SK-N-SH (cell line): ENCODE measurements around the gene C1orf52. TPM values are rescaled to one million over a fixed set of nuclear protein-coding genes. Genes with fewer than 3 reads are reported as not detected.

ENCODE experiments used
- CTCF ChIA-PET: fragments of 300-600, 350-600 bp; formaldehyde crosslinking; extraction: SDS; loops from one replicate; lab custom pipeline; 2021; lab: Yijun Ruan, JAX
- POLR2A ChIA-PET: fragments of 350-600 bp; sonication (Branson Sonifier 250); formaldehyde crosslinking; extraction: SDS; loops from one replicate; lab custom pipeline; 2020; ENCODE audit warnings: antibody characterized with exemption, inconsistent platforms; lab: Yijun Ruan, JAX
- DNase-seq: peaks from one replicate; pipeline ENCODE4 v3.0.0; 2012
- H2AFZ ChIP-seq: fragments of 200-600 bp; sonication (generic); 2 replicates; pipeline ENCODE4 v1.8.1; 2016; ENCODE audit warnings: antibody characterized with exemption, mild to moderate bottlenecking, low read depth
- H3F3A ChIP-seq: fragments of 200-600 bp; sonication (generic); replicated peaks from 2 replicates; pipeline ENCODE3; 2016; ENCODE audit warnings: antibody characterized with exemption, mild to moderate bottlenecking; ENCODE audit not compliant: insufficient read depth
- H3K27ac ChIP-seq, 2 experiments: fragments of 200-500 bp in 1 of 2; fragments of 200-600 bp in 1 of 2; sonication (Bioruptor generic) in 1 of 2; sonication (generic), shearing (Covaris generic) in 1 of 2; 2 replicates each; pipeline versions ENCODE4 v1.5.1 to v1.6.1; 2014 to 2016; ENCODE audit warnings: low read depth in 2 of 2, inconsistent platforms in 1 of 2, low read length in 1 of 2, mild to moderate bottlenecking in 1 of 2, mixed read lengths in 1 of 2
- H3K27me3 ChIP-seq: fragments of 200-600 bp; sonication (generic), shearing (Covaris generic); 2 replicates; pipeline ENCODE4 v1.6.1; 2016; ENCODE audit warnings: mixed run types; ENCODE audit not compliant: insufficient read depth
- H3K36me3 ChIP-seq, 2 experiments: fragments of 200-500 bp in 1 of 2; fragments of 200-600 bp in 1 of 2; sonication (Bioruptor generic) in 1 of 2; sonication (generic) in 1 of 2; replicated peaks in 1 of 2; 2 replicates each; pipeline versions ENCODE3 to v1.5.1; 2014 to 2016; ENCODE audit warnings: low read length in 1 of 2, mild to moderate bottlenecking in 1 of 2; ENCODE audit not compliant: insufficient read depth in 2 of 2, control insufficient read depth in 1 of 2
- H3K4me1 ChIP-seq, 2 experiments: fragments of 200-500 bp in 1 of 2; fragments of 200-600 bp in 1 of 2; sonication (Bioruptor generic) in 1 of 2; sonication (generic), shearing (Covaris generic) in 1 of 2; 2 replicates each; pipeline versions ENCODE4 v1.5.1 to v1.6.1; 2014 to 2016; ENCODE audit warnings: low read depth in 1 of 2, low read length in 1 of 2, mixed run types in 1 of 2; ENCODE audit not compliant: insufficient read depth in 2 of 2, control insufficient read depth in 1 of 2
- H3K4me2 ChIP-seq: fragments of 200-600 bp; sonication (generic), shearing (Covaris generic); 2 replicates; pipeline ENCODE4 v1.6.1; 2017; ENCODE audit warnings: mixed run types
- H3K4me3 ChIP-seq, 2 experiments: fragments of 200-500 bp in 1 of 2; fragments of 200-600 bp in 1 of 2; sonication (Bioruptor generic) in 1 of 2; sonication (generic), shearing (Covaris generic) in 1 of 2; 2 replicates each; pipeline versions ENCODE4 v1.5.1 to v1.8.1; 2014 to 2016; ENCODE audit warnings: low read depth in 2 of 2, inconsistent platforms in 1 of 2, low read length in 1 of 2, mild to moderate bottlenecking in 1 of 2, mixed read lengths in 1 of 2, moderate library complexity in 1 of 2
- H3K79me2 ChIP-seq: fragments of 200-600 bp; sonication (generic); 2 replicates; pipeline ENCODE4 v1.8.1; 2017; ENCODE audit warnings: mild to moderate bottlenecking; ENCODE audit not compliant: insufficient read depth
- H3K9ac ChIP-seq: fragments of 200-600 bp; sonication (generic); 2 replicates; pipeline ENCODE4 v1.6.1; 2017; ENCODE audit warnings: mixed run types
- H3K9me2 ChIP-seq: fragments of 200-600 bp; sonication (generic); 2 replicates; pipeline ENCODE4 v1.6.1; 2017; ENCODE audit warnings: mixed run types
- H3K9me3 ChIP-seq: fragments of 200-600 bp; sonication (generic); 2 replicates; pipeline ENCODE4 v1.6.1; 2017; ENCODE audit warnings: mixed run types, mild to moderate bottlenecking, moderate library complexity
- H4K20me1 ChIP-seq: fragments of 200-600 bp; sonication (generic); 2 replicates; pipeline ENCODE4 v1.6.1; 2017; ENCODE audit warnings: mild to moderate bottlenecking, mixed run types; ENCODE audit not compliant: insufficient read depth
- CHD2 ChIP-seq: fragments of 150-350 bp; IDR thresholded peaks from 2 replicates; pipeline ENCODE4 v1.6.1; 2018; ENCODE audit warnings: low read length; ENCODE audit not compliant: partially characterized antibody
- CTCF ChIP-seq: fragments of 200-600 bp; sonication (generic); IDR thresholded peaks from 2 replicates; pipeline ENCODE4 v1.6.1; 2017; ENCODE audit warnings: antibody characterized with exemption, mild to moderate bottlenecking, moderate library complexity
- ELF1 ChIP-seq: IDR thresholded peaks from 2 replicates; pipeline ENCODE4 v1.4.0; 2012
- EZH2phosphoT487 ChIP-seq: fragments of 200-600 bp; sonication (generic); IDR thresholded peaks from 2 replicates; pipeline ENCODE4 v1.6.1; 2017; ENCODE audit warnings: low read depth, mixed run types, mild to moderate bottlenecking, antibody characterized with exemption, moderate library complexity, borderline replicate concordance
- FOSL2 ChIP-seq: IDR thresholded peaks from 2 replicates; pipeline ENCODE4 v1.4.0; 2012; ENCODE audit warnings: low read depth, mild to moderate bottlenecking, moderate library complexity, borderline replicate concordance
- FOXJ3 ChIP-seq: sonication (generic); formaldehyde crosslinking; IDR thresholded peaks from 2 replicates; pipeline ENCODE4 v1.5.1; 2020; ENCODE audit warnings: mild to moderate bottlenecking, missing genetic modification reagents
- GABPA ChIP-seq: IDR thresholded peaks from 2 replicates; pipeline ENCODE4 v1.4.0; 2012; ENCODE audit warnings: low read depth, mild to moderate bottlenecking
- GATA2 ChIP-seq: sonication (generic); formaldehyde crosslinking; IDR thresholded peaks from 2 replicates; pipeline ENCODE4 v1.5.0; 2020; ENCODE audit warnings: mild to moderate bottlenecking, missing genetic modification reagents
- NRF1 ChIP-seq: IDR thresholded peaks from 2 replicates; pipeline ENCODE4 v1.6.1; 2012; ENCODE audit warnings: low read depth, mild to moderate bottlenecking, low read length
- PBX3 ChIP-seq: IDR thresholded peaks from 2 replicates; pipeline ENCODE4; 2012
- POLR2AphosphoS5 ChIP-seq: IDR thresholded peaks from 2 replicates; pipeline ENCODE4 v1.6.1; 2012; ENCODE audit warnings: low read depth, low read length
- RCOR1 ChIP-seq: fragments of 150-350 bp; IDR thresholded peaks from 2 replicates; pipeline ENCODE4 v1.6.1; 2017; ENCODE audit warnings: antibody characterized with exemption, low read length
- REST ChIP-seq: IDR thresholded peaks from 2 replicates; pipeline ENCODE4 v1.6.1; 2012; ENCODE audit warnings: mild to moderate bottlenecking, low read depth, low read length, moderate library complexity
- SMC3 ChIP-seq: IDR thresholded peaks from 2 replicates; pipeline ENCODE4 v1.6.1; 2012; ENCODE audit warnings: low read depth, low read length, improper control_type of control experiment
- USF1 ChIP-seq: IDR thresholded peaks from 2 replicates; pipeline ENCODE4 v1.4.0; 2012; ENCODE audit warnings: low read depth, borderline replicate concordance
- USF2 ChIP-seq: fragments of 150-350 bp; IDR thresholded peaks from 2 replicates; pipeline ENCODE4 v1.6.1; 2017; ENCODE audit warnings: antibody characterized with exemption, low read length, low read depth, borderline replicate concordance
- WGBS: methylation state at CpG from one replicate; pipeline ENCODE4 v1.1.6; 2017; ENCODE audit warnings: low lambda C conversion rate; 5-methylcytosine and 5-hydroxymethylcytosine counted together
- polyA plus RNA-seq, 3 experiments: library from polyadenylated mRNA; depleted of rRNA; stranded (reverse); fragments of >200 nt; gene quantifications; 2 replicates each; pipeline ENCODE4 v1.2.3, GENCODE V29; 2012

C1orf52 gene
- polyA plus RNA-seq, 1 of the 3 experiments (the other 2 are of a cell fraction): 23.4 TPM

GRCh38 chr1:85229574-85230097 is 29.8 kb downstream of the C1orf52 start (continued):
- TF ChIP-seq GABPA (no peak), GATA2 (no peak)

DNA sequence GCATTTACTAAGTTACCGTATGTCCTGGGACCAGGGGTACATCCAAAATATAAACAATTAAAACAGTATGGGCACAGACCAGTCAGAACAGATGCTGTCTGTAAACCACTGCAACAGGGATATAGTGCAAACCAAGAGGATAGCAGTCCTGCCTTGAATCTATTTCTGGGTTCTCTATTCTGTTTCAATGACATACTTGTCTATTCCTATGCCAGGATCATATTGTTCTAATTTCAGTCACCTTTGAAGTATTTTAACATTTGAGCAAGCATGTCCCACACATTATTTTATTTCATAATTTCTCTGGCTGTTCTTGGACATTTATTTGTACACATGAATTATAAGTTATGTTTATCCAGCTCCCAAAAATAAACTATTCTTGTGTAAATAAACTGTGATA is 30.5 kb downstream of the C1orf52 start:
- Histone ChIP-seq H3K4me2 (no peak overlapping the region), H4K20me1 (no peaks in the 10 kb centered on the region), H3K79me2 (no peaks in the 10 kb centered on the region), H2AFZ (no peak overlapping the region), H3K9ac (no peak overlapping the region), H3K4me3 (no peak overlapping the region)
- 32% methylated on average over 1 of the region's 1 CpG for WGBS
- no peak for DNase-seq
- CTCF ChIA-PET: interaction anchor here (1.2 to 2.1 kb wide), 3 partner anchors 26 to 284 kb away, joined by 3 to 11 read pairs (median 3); partner anchors contain the start of gene C1orf52
- no peak for TF ChIP-seq REST
- TF ChIP-seq CHD2: no peak
- TF ChIP-seq USF2: no peak
- TF ChIP-seq GATA2: no peak
- no peak for TF ChIP-seq EZH2phosphoT487
- TF ChIP-seq, all 33 proteins: peak for 0
- Histone ChIP-seq H3K36me3 (no peaks in the 10 kb centered on the region), H3K4me1 (no peaks in the 10 kb centered on the region), H3K9me3 (no peaks in the 10 kb centered on the region), H3F3A (peaks cover 4% of the 10 kb centered on the region), H3K27ac (no peak overlapping the region), H3K27me3 (peaks cover 23% of the 10 kb centered on the region; the same call in 1 of the 2 replicates), H3K9me2 (no peaks in the 10 kb centered on the region)
- POLR2A ChIA-PET: no interaction called here

DNA sequence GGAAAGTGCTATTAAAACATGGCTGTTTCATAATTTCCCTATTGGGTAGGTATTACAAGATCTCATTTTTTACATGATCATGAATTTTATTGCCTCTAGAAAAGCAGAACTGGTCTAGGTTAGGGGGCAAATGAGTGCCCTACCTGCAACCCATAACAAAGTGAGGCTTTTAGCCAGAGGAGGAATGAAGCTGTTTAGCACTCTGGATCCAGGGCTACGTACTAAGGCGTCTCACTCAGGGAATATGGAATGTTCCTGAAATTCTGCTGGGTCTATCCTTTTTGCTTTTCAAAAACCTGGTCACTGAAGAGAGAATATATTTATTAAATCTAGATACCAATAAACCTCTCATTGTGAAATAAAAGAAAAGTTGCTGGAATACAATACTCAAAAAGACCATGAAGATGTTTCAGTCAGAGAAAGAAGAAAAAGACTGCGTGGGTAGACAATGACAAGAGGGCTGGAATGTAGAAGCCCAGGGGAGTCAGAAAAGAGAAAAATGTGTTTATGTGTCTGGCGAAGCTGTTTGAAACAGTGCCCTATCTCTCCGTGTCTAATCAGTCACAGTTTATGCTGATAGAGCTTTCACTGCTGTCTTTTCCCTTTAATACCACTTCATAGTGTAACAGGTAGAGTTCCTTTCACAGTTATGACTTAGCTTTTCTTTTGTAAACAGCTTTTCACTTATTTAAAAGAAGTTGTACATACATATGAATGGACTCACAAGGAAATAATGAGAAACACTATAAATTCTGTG is 33.7 kb downstream of the C1orf52 start:
- ChIA-PET POLR2A (no interaction called here), CTCF (interaction anchor here (0.9 to 2.2 kb wide), 3 partner anchors 10 to 281 kb away, joined by 4 to 7 read pairs (median 6); no protein-coding TSS in a partner anchor)
- peaks cover 4% of the 10 kb centered on the region for H3F3A ChIP-seq
- no peaks in the 10 kb centered on the region for H3K36me3 ChIP-seq
- no peak overlapping the region for H3K4me2 ChIP-seq
- H3K9ac ChIP-seq: no peak overlapping the region
- H3K27me3 ChIP-seq: peaks cover 44% of the 10 kb centered on the region
- no peak for DNase-seq
- H3K4me3 ChIP-seq: no peak overlapping the region
- WGBS: 33% methylated on average over 5 of the region's 5 CpGs
- H4K20me1 ChIP-seq: no peaks in the 10 kb centered on the region
- H3K4me1 ChIP-seq: no peaks in the 10 kb centered on the region
- H2AFZ ChIP-seq: no peak overlapping the region
- no peaks in the 10 kb centered on the region for H3K79me2 ChIP-seq
- H3K27ac ChIP-seq: no peak overlapping the region
- no peaks in the 10 kb centered on the region for H3K9me3 ChIP-seq
- H3K9me2 ChIP-seq: no peaks in the 10 kb centered on the region
- TF ChIP-seq POLR2AphosphoS5: no peak
- no peak for TF ChIP-seq PBX3
- no peak for TF ChIP-seq RCOR1
- no peak for TF ChIP-seq ELF1
- TF ChIP-seq CTCF: no peak
- no peak for TF ChIP-seq NRF1
- TF ChIP-seq SMC3: no peak
- no peak for TF ChIP-seq USF1
- no peak for TF ChIP-seq FOSL2
- no peak for TF ChIP-seq FOXJ3 (CRISPR knock-in tag)
